ENCODE data around the gene TCHP.

The TCHP gene

GRCh38 chr12:109952873-109953272 lies 52.8 kb downstream of the TCHP start:
- no peak for DNase-seq (ENCODE audit: low spot score)
- TF ChIP-seq CTCF (IDR thresholded peaks at IDR 0.05; ENCODE audit: extremely low read depth, missing control alignments) = no peak

- DNase-seq (ENCODE audit: low spot score) = no peak
- TF ChIP-seq CTCF (IDR thresholded peaks at IDR 0.05; ENCODE audit: extremely low read depth, missing control alignments) = no peak
Measured at GRCh38 chr12:109953656-109954055, 53.6 kb downstream of the TCHP start.

- no peak for TF ChIP-seq CTCF (IDR thresholded peaks at IDR 0.05; ENCODE audit: extremely low read depth, missing control alignments)
- no peak for DNase-seq (ENCODE audit: low spot score)
Measured at GRCh38 chr12:109958374-109958773, 58.3 kb downstream of the TCHP start.

GRCh38 chr12:109959411-109960093 lies 59.5 kb downstream of the TCHP start:
- DNase-seq (ENCODE audit: low spot score) = no peak
- TF ChIP-seq CTCF (IDR thresholded peaks at IDR 0.05; ENCODE audit: extremely low read depth, missing control alignments) = no peak

- no peak for DNase-seq (ENCODE audit: low spot score)
- no peak for TF ChIP-seq CTCF (IDR thresholded peaks at IDR 0.05; ENCODE audit: extremely low read depth, missing control alignments)
Measured at GRCh38 chr12:109961201-109961600, 61.1 kb downstream of the TCHP start.

GRCh38 chr12:109961612-109962011 lies 61.5 kb downstream of the TCHP start:
- TF ChIP-seq CTCF (IDR thresholded peaks at IDR 0.05; ENCODE audit: extremely low read depth, missing control alignments) = no peak
- no peak for DNase-seq (ENCODE audit: low spot score)

- TF ChIP-seq CTCF (IDR thresholded peaks at IDR 0.05; ENCODE audit: extremely low read depth, missing control alignments) = no peak
- no peak for DNase-seq (ENCODE audit: low spot score)
Measured at GRCh38 chr12:109962398-109962797, 62.3 kb downstream of the TCHP start.

All from GM20000 (cell line).